HUDEP-2 (cell line): Measurements from ENCODE around the gene SNRNP70.
"Not testable (repeated sequence)": the region's sequence is repeated elsewhere in the genome, so short reads cannot be mapped to it uniquely, and the experiment has no call there.

Source experiments
- DNase-seq, 76 experiments: peaks; one replicate each; lab custom pipeline; 2025; ENCODE audit not compliant: unreplicated experiment in 76 of 76; lab: John Stamatoyannopoulos, UW

The SNRNP70 gene

DNA sequence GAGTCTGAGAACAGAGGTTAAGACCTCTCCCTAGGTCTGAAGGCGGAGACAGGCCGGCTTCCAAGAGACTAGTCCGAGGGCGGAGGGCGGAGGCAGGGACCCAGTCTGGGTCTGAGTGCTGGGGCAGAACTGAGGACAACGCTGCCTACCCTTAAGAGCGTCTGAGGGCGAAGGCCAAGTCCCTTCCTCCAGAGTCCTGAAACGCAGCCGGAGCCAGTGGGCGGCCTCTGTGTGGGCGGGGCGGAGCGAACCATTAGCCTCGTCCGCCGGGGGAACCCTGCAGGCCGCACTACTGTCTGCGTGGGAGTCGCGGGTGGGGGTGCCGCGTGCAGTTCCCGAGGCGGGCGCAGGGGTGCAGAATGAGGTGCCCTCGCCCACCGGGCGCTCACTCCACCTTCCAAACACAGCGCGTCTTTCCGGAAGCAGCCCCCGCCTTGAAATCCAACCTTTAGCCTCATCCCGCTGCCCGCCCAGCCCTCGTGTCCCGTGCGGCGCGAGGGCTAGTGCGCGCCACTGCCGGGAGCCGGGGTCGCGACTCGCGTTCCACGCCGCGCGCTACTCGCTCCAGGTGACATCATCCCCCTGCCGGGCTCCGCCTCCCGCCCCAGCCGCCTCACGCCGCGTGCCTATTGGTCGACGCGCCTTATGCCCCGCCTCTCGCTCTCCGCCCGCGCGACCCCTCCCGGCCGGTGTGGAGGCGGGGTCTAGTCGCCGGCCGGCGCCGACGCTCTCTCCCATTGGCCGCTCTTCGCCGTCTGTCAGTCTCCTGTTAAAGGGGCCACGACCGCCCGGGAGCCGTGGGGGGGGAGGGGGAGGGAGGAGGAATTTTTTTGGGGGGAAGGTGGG is 33.5 kb downstream of the SNRNP70 start, which contains the start of gene C19orf73:
C19orf73 (minus strand) TSS at position 579 of the 846 bp plus-strand sequence; CDS start at position 458, 121 bp downstream.
- peak in 74 of 76 experiments; percentile 68 to 99 (median 96) for DNase-seq

DNA sequence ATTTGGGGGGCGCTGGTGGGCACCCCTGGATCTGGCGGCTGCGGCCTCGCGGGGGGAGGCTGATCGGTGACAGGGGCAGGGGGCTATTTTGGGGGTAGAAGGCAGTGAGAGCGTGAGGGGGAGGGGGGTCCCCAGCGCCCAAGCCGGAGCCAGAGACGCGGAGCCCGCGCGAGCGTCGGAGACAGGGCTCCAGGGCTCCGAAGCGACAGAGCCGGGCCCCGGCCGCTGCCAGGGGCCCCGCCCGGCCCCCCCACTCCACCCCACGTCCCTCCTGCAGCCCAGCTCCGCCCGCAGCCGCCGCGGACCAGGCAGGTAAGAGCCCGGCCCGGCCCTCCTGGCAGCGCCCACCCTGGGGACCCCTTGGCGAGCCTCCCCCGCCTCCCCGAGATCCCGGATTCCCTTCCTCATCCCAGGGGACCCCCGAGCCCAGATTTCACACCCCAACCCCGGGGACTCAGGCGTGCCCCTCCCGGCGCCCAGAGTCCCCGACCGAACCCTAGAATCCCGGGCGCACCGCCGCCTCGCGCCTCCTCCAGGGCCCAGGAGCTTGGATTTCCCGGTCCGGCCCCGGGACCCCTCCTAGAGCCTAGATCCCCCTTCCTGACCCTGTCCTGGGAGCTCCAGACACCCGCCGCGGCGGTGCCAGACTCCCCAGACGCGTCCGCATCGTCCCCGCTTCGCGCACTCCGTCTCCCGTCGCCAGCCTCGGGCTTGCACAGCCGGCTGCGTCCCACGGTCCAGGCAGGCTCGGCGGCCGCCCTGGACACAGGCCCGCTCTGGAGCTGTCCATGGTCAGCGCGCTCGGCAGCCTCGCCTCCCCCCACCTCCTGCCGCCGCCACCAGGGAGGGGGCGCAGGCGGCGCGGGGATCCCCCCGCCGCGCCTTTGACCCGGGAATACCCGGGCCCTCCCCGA is 34.4 kb downstream of the SNRNP70 start, which contains the start of gene PPFIA3:
PPFIA3 (plus strand) TSS at position 134 of the 914 bp plus-strand sequence. CDS start 8,330 bp downstream, outside the sequence.
- peak in 12 of 76 experiments; percentile 11 to 44 (median 21) for DNase-seq

DNA sequence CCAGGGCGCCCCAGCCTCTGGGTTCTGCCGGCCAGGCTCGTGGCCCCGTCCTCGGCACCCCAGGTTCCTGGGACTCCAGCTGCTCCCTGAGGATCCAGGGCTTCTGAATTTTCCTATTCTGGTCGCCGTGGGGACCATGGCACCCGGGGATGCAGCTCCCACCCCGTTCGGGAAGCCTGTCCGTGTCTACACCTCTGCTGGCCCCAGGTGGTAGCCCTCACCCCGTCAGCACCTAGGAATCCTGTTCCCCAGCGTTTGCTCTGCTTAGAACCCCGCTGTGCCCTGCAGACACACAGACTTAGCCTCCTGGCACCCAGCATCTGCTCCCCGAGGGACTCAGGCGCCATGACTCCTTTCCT is 35.1 kb downstream of the SNRNP70 start:
- no peak for DNase-seq

DNA sequence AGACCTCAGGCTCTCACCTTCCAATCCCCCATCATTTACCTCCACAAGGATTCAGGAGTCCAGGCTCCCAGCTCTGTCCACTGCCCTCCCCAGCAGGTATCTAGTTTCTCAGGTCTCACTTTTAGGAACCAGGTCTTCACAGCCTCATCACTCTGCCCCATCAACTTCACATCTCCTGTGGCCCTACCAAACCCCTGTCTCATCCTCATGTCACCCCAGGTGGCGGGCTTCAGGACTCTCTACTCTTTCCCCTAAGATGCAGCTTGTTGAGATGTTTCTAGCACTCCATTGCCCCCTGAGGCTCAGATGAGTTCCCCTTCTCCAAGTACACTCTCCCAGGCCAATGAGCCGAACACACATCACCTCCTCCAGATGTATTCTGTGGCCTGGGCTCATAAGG is 35.6 kb downstream of the SNRNP70 start:
- DNase-seq = no peak

DNA sequence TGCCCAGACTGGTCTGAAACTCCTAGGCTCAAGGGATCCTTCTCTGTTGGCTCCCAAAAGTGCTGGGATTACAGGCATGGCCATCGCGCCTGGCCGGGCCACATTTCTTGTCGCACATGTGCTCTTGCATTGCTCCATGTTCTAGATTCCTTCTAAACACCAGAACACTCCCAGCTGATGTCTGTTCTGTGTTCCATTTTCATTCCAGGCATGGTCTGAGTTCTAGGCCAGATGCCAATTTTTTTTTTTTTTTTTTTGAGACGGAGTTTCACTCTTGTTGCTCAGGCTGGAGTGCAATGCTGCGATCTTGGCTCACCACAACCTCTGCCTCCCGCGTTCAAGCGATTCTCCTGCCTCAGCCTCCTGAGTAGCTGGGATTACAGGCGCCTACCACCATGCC is 36.6 kb downstream of the SNRNP70 start:
- peak in 5 of 76 experiments; percentile 21 to 38 (median 25) for DNase-seq

DNA sequence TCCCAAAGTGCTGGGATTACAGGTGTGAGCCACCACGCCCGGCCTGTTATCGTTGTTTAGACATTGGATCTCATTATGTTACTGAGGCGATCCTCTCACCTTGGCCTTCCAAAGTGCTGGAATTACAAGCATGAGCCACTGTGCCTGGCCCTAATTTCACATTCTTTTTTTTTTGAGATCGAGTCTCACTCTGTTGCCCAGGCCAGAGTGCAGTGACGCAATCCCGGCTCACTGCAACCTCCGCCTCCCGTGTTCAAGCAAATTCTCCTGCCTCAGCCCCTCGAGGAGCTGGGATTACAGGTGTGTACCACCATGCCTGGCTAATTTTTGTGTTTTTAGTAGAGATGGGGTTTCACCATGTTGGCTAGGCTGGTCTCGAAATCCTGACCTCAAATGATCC is 38.0 kb downstream of the SNRNP70 start:
- not testable (repeated sequence) for DNase-seq

DNA sequence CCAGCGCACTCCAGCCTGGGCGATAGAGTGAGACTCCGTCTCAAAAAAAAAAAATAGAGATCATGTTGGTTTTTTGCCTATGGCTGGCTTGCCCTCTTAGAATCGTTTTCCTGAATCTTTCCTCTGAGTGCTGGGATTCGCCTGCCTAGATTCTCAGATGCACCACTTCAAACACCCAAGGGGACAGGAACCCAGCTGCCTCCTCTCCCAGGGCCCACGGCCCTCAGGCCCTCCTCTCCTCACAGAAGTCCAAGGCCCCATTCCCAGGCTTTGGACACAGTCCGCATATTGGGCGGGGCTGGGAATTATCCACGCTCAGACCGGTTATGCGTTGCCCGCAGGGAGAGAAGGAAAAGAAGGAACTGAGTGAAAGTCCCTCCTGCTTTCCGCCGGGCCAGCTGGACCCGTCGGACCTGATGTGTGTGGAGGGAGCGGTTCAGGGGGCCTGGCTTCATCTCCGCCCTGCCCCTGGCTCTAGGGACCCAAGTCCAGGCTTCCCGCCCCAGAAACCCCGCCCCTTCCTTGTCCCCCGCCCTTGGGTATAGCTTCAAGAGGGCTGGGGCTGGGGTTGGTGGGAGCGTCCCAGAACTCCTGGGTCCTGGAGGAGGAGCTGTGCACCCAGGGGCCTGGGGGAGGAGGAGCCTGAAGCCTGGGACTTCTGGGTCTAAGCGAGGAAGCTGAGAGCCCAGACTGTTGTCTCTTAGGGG is 39.9 kb downstream of the SNRNP70 start:
- no peak for DNase-seq

DNA sequence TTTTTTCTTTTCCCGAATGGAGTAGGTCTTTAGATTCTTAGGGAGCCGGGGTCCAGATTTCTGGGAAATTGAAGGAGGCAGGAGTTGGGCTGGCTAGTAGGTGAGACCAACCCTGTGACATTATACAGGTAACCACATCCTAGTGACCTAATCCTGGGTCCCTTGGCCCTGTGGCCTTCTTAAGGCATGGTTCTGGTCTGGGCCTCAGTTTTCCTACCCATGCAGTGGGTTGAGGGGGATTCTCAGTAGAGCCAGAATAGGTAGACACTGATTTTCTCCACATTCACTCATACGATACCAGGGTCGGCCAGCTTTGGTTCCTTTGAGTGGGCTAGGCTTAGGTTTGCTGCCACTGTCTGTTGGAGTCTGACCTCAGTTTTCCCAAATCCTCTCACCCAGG is 41.3 kb downstream of the SNRNP70 start:
- no peak for DNase-seq

DNA sequence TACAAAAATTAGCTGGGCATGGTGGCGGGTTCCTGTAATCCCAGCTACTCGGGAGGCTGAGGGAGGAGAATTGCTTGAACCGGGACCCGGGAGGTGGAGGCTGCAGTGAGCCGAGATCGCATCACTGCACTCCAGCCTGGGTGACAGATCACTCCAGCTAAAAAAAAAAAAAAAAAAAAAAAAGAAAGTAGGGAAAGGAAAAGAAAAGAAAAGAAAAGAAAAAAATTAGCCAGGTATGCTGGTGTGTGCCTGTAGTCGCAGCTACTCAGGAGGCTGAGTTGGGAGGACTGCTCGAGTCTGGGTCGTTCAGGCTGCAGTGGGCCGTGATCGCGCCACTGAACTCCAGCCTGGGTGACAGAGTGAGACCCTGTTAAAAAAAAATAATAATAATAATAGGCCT is 42.0 kb downstream of the SNRNP70 start:
- not testable (repeated sequence) for DNase-seq

DNA sequence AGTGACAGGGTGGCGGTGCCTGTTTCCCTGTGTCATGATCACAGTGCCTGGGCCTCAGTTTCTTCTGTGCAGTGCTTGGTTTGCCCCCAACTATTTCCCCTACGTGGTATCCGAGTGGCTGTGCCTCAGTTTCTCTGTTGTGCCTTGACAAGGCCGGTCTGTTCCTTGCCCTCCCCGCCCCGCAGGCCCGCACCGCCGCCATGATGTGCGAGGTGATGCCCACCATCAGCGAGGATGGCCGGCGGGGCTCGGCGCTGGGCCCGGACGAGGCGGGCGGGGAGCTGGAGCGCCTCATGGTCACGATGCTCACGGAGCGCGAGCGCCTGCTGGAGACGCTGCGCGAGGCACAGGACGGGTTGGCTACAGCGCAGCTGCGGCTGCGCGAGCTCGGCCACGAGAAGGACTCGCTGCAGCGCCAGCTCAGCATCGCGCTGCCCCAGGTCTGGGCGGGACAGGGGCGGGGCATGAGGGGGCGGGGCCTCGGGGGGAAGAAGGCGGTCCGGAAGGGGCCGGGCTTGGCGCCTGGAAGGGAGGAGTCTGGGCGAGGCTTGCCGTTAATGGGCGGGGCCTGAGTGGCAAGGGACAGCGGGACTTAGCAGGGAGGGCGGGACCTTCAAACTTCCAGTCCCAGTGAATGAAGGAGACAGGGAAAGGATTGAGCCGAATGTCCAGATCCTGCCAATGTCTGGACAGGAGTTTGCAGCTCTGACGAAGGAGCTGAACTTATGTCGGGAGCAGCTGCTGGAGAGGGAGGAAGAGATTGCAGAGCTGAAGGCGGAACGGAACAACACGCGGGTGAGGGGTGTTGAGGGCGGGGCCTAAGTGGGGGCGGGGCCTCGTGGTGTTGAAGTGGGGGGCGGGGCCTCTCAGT is 42.7 kb downstream of the SNRNP70 start:
- DNase-seq = peak in 75 of 76 experiments; percentile 76 to 100 (median 98)

DNA sequence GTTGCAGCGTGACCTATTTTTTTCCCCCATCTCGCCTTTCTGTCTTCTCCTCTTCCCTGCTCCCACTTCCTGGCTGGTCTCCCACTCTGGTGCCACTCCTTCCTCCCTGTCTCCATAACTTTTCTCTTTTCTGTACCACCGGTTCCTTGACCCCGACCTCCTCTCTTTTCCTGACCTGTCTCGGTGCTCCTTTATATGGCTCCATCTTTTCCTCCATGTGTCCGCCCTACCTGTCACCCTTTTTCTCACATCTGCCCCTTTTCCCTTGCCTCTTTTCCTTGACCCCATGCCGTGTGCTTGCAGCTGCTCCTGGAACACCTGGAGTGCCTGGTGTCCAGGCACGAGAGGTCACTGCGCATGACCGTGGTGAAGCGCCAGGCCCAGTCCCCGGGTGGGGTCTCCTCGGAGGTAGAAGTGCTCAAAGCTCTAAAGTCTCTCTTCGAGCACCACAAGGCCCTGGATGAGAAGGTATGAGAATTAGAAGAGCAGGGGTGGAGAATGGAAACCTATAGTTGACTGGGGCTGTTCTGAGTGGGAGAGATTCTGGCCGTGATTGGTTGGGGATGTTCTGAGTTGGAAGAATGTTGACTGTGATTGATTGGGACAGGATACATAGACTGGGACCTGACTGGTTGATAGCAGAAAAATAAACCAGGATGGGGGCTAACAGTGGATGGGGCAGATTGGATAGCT is 43.4 kb downstream of the SNRNP70 start:
- DNase-seq = no peak

DNA sequence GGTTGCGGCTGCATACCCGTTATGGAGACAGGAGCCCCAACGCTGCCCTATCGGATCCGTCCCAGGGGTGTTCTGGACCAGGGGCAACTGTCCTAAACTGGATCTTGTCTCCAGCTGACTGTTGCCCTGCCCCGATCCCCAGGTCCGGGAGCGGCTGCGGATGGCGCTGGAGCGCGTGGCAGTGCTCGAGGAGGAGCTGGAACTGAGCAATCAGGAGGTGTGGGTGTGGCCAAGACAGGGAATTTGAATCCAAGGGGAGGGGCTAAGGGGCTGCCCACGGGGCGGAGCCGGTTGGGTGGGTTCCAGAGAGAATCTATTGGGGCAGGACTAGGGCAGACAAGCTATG is 44.0 kb downstream of the SNRNP70 start:
- peak in 12 of 76 experiments; percentile 8 to 47 (median 28) for DNase-seq

DNA sequence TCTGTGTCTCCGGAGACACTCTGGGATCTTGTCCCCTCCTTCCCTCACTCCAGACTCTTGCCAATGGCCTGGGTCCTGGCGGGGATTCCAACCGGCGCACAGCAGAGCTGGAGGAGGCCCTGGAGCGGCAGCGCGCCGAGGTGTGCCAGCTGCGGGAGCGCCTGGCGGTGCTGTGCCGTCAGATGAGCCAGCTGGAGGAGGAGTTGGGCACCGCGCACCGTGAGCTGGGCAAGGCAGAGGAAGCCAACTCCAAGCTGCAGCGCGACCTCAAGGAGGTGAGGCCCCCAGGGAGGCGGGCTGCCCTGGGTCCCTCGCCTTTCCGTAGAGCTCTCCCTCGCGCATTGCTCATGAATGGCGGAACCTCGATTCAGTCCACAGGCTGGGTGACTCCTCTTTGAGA is 45.1 kb downstream of the SNRNP70 start:
- DNase-seq = no peak

DNA sequence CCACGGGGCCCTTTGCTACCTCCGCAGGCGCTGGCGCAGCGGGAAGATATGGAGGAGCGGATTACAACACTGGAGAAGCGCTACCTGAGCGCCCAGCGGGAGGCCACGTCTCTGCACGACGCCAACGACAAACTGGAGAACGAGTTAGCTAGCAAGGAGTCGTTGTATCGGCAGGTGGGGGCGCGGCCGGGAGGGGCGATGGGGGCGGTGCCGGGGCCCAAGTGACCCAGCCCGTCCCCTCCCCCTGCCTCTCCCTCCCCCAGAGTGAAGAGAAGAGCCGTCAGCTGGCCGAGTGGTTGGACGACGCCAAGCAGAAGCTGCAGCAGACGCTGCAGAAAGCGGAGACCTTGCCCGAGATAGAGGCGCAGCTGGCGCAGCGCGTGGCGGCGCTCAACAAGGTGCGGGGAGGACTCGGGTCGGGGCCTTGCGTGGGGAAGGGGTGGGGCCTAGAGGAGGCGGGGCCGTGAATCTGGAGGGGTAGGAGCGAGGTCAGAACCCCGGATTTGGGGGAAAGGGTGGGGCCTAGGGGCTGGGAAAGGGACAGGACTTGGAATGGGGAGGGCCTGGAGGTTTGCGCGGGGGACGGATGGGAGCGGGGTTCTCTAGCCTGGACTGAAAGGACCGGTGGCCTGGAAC is 47.8 kb downstream of the SNRNP70 start:
- DNase-seq = no peak

DNA sequence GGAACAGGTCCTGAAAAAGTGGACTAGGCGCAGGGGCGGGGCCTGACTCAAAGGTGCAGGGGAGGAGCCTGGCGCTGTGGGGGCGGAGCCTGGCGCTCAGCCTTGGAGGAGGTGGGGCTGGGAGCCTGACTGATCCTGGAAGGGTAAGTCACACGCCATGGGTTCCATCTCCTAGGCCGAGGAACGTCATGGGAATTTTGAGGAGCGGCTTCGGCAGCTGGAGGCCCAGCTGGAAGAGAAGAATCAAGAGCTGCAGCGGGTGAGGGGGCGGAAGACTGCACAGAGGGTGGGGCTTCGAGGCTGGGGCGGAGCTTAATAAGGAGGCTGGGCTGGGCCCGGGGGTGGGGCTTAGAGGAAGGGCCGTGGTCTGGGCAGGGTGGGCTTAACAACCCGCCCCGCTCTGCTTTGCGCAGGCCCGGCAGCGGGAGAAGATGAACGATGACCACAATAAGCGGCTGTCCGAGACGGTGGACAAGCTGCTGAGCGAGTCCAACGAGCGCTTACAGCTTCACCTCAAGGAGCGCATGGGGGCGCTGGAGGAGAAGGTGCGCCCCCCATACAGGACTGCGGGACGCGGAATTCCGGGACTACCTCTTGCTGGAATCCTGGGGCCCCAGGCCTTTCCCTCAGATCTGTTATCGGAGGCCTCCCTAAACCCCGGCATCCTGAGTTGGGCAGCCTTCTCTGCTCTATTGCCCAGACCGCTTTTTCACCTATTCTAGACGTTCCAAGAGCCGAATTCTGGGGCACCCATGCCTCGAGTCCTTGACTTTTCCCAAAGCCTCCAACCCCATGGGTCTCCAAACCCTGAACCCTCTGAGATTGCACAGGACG is 48.6 kb downstream of the SNRNP70 start:
- peak in 30 of 76 experiments; percentile 16 to 61 (median 36) for DNase-seq

DNA sequence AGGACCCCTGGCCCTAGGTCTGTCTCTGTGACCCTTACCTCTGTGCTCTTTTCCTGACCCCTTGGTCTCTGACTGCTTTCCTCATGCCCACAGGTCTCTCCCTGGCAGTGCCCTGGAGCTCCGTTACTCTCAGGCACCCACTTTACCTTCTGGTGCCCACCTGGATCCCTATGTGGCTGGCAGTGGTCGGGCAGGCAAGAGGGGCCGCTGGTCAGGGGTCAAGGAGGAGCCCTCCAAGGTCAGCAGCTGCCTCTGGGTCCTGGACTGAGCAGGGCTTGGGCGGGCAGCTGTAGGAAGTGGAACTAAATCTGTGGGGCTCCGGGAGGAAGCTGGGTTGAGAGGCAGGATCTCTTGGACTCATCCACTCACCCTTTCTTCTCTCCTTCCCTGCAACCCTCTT is 50.4 kb downstream of the SNRNP70 start:
- DNase-seq = no peak

DNA sequence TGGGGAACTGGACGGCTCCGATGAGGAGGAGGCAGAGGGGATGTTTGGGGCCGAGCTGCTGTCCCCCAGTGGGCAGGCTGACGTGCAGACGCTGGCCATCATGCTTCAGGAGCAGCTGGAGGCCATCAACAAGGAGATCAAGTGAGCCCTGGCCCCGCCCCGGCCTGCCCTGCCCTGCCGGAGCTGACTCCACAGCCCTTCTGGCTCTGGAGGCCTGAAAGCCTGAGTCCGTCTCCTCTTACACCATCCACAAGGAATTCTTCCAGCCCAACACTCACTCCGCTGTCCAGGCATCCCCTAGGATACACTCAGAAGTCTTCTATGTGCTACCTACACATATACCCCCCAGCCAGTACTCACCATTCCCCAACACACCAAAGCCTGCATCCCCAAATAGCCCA is 51.5 kb downstream of the SNRNP70 start:
- DNase-seq = no peak

DNA sequence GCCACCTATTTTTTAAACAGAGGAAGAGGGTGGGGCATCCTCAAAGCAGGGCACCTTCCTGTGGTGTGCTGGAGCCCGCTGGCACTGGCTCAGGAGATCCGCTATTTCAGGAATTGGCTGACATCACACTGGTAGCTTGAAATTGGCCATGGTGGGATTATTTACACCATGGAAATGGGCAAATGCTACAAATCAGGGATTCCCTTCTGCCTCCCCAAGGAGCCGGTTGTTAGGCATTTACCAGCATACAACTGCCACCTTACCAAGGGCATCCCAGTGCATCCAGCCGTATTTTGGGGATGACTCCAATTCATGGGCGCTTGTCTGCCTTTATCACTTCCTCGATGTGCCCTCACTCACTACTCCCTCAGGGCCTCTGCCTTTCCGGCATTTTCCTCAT is 55.7 kb downstream of the SNRNP70 start:
- no peak for DNase-seq
